Endothelial cell of umbilical vein (primary cell): ENCODE measurements around the gene LBHD2. TPM values are rescaled to one million over a fixed set of nuclear protein-coding genes. Genes with fewer than 3 reads are reported as not detected.

Experiments
- BruUV-seq: library from RNA; stranded (reverse); fragments of 400-500 nt; replicated peaks from 2 replicates; lab custom pipeline; 2021; lab: Mats Ljungman, UMichigan
- CTCF ChIA-PET: fragments of 300-600, 350-600 bp; sonication (Branson Sonifier 250); formaldehyde crosslinking; loops from one replicate; lab custom pipeline; 2021; ENCODE audit warnings: antibody characterized with exemption, inconsistent platforms; lab: Charles Lee
- POLR2A ChIA-PET: fragments of 300-600, 350-600 bp; sonication (Branson Sonifier 250); formaldehyde crosslinking; loops from one replicate; lab custom pipeline; 2021; ENCODE audit warnings: antibody characterized with exemption, inconsistent platforms; lab: Charles Lee
- DNase-seq: peaks from one replicate; pipeline ENCODE4 v3.0.0-alpha.2; 2011; ENCODE audit warnings: low read depth, low spot score
- FAIRE-seq: peaks from 2 replicates; lab custom pipeline; 2011; peaks lifted over from hg19 to GRCh38; lab: Jason Lieb, UNC
- H2AFZ ChIP-seq: 2 replicates; pipeline ENCODE4 v1.6.0; 2012; ENCODE audit warnings: low read depth, low read length, control low read depth, inconsistent platforms
- H3K27ac ChIP-seq: 2 replicates; pipeline ENCODE4 v1.5.1; 2011; ENCODE audit warnings: low read depth, mild to moderate bottlenecking, control low read depth, low read length, moderate library complexity; ENCODE audit not compliant: insufficient read depth
- H3K27me3 ChIP-seq, 2 experiments: 2 replicates each; pipeline versions ENCODE4 v1.6.0 to v1.6.1; 2011; ENCODE audit warnings: low read length in 2 of 2, mixed read lengths in 1 of 2; ENCODE audit not compliant: control insufficient read depth in 2 of 2, insufficient read depth in 2 of 2
- H3K36me3 ChIP-seq, 2 experiments: 2 replicates in 1 of 2; 3 replicates in 1 of 2; pipeline ENCODE4 v1.5.1; 2011; ENCODE audit warnings: low read length in 2 of 2, mild to moderate bottlenecking in 1 of 2, moderate library complexity in 1 of 2; ENCODE audit not compliant: control insufficient read depth in 2 of 2, insufficient read depth in 2 of 2; ENCODE audit errors: extremely low read depth in 1 of 2
- H3K4me1 ChIP-seq: 3 replicates; pipeline ENCODE4 v1.5.1; 2011; ENCODE audit warnings: mild to moderate bottlenecking, low read length; ENCODE audit not compliant: control insufficient read depth, insufficient read depth; ENCODE audit errors: extremely low read depth
- H3K4me2 ChIP-seq: 2 replicates; pipeline ENCODE4 v1.6.1; 2011; ENCODE audit warnings: low read length, control low read depth, mixed read lengths; ENCODE audit not compliant: insufficient read depth
- H3K4me3 ChIP-seq, 3 experiments: fragments of 200-600 bp in 1 of 3; sonication (generic), shearing (Covaris generic) in 1 of 3; replicated peaks in 1 of 3; 2 replicates each; pipeline ENCODE4 v1.5.1; 2011 to 2016; ENCODE audit warnings: control low read depth in 3 of 3, low read length in 3 of 3, mild to moderate bottlenecking in 2 of 3, inconsistent platforms in 1 of 3, low read depth in 1 of 3, moderate library complexity in 1 of 3; ENCODE audit not compliant: insufficient read depth in 1 of 3
- H3K79me2 ChIP-seq: 2 replicates; pipeline ENCODE4 v1.6.0; 2012; ENCODE audit warnings: low read length, inconsistent platforms; ENCODE audit not compliant: control insufficient read depth, insufficient read depth
- H3K9ac ChIP-seq: replicated peaks from 2 replicates; pipeline ENCODE3; 2011; ENCODE audit warnings: low read length, control low read depth; ENCODE audit not compliant: insufficient read depth; ENCODE audit errors: extremely low read depth
- H3K9me1 ChIP-seq: replicated peaks from 3 replicates; pipeline ENCODE4 v1.6.0; 2011; ENCODE audit warnings: mild to moderate bottlenecking, low read length; ENCODE audit not compliant: control insufficient read depth, insufficient read depth; ENCODE audit errors: extremely low read depth
- H3K9me3 ChIP-seq: replicated peaks from 2 replicates; pipeline ENCODE4 v1.5.1; 2012; ENCODE audit warnings: low read length, inconsistent platforms; ENCODE audit not compliant: control insufficient read depth, insufficient read depth
- H4K20me1 ChIP-seq: replicated peaks from 2 replicates; pipeline ENCODE3; 2011; ENCODE audit warnings: mild to moderate bottlenecking, low read length; ENCODE audit not compliant: control insufficient read depth, insufficient read depth; ENCODE audit errors: extremely low read depth
- EZH2 ChIP-seq: IDR thresholded peaks from 2 replicates; pipeline ENCODE4 v1.6.1; 2012; ENCODE audit warnings: borderline replicate concordance, low read depth, mild to moderate bottlenecking, moderate library complexity, low read length, inconsistent platforms; ENCODE audit not compliant: severe bottlenecking
- FOS ChIP-seq: IDR thresholded peaks from 2 replicates; pipeline ENCODE4 v1.6.1; 2011; ENCODE audit warnings: mild to moderate bottlenecking, low read length, moderate library complexity, borderline replicate concordance; ENCODE audit not compliant: insufficient read depth
- GATA2 ChIP-seq: IDR thresholded peaks from 2 replicates; pipeline ENCODE4 v1.7.0; 2011; ENCODE audit warnings: low read depth, mild to moderate bottlenecking, moderate library complexity, mixed read lengths, low read length; ENCODE audit not compliant: insufficient read length, insufficient read depth
- JUN ChIP-seq: IDR thresholded peaks from 2 replicates; pipeline ENCODE4 v1.6.1; 2011; ENCODE audit warnings: borderline replicate concordance, low read depth; ENCODE audit not compliant: insufficient read length, insufficient read depth
- MYC ChIP-seq: IDR thresholded peaks from one replicate; pipeline ENCODE4 v1.6.1; 2011; ENCODE audit warnings: mild to moderate bottlenecking, low read depth, low read length
- POLR2A ChIP-seq: IDR thresholded peaks from 2 replicates; pipeline ENCODE4 v1.6.1; 2012; ENCODE audit warnings: low read depth, mild to moderate bottlenecking, control low read depth, low read length
- POLR2AphosphoS5 ChIP-seq: IDR thresholded peaks from 2 replicates; pipeline ENCODE4 v1.6.1; 2012; ENCODE audit warnings: low read depth, mild to moderate bottlenecking, control low read depth, low read length, moderate library complexity; ENCODE audit not compliant: insufficient read depth
- dilution Hi-C: fragments of 300-500 bp; cut with MboI; formaldehyde crosslinking; loops from one replicate; pipeline ENCODE4 v1.15.0; 2019; ENCODE audit warnings: low sequenced_read_pairs; ENCODE audit not compliant: extremely low pct_ligation_motif_present
- intact Hi-C: fragments of 100-400 bp; cut with micrococcal nuclease; formaldehyde crosslinking; loops from one replicate; pipeline ENCODE4 v1.10.0; 2022
- polyA plus RNA-seq, 4 experiments: library from polyadenylated mRNA; depleted of rRNA in 3 of 4; stranded (reverse) in 3 of 4; unstranded in 1 of 4; fragments of >200 nt; gene quantifications; 2 replicates each; pipeline versions ENCODE4 v1.2.1 to v1.2.3, GENCODE V29; 2011 to 2012; ENCODE audit warnings: missing spikeins in 1 of 4
- total RNA-seq: library from RNA; stranded (reverse); gene quantifications from 2 replicates; pipeline ENCODE4 v1.2.3, GENCODE V29; 2021
- TF ChIP-seq, protein P1 (sequence below), 2 donors: IDR thresholded peaks; 1 replicate in 1 of 2; 2 replicates in 1 of 2; pipeline ENCODE4 v1.5.1; 2011; ENCODE audit warnings: low read length in 2 of 2, mild to moderate bottlenecking in 2 of 2, moderate library complexity in 2 of 2, control low read depth in 1 of 2, inconsistent platforms in 1 of 2, low read depth in 1 of 2; ENCODE audit not compliant: insufficient read depth in 1 of 2; ENCODE audit errors: extremely low read depth in 1 of 2
- TF ChIP-seq, protein P2 (sequence below): IDR thresholded peaks from 2 replicates; pipeline ENCODE4 v1.6.1; 2011; ENCODE audit not compliant: insufficient read depth, insufficient read length

The LBHD2 gene
- total and polyA plus RNA-seq, 2 donors (not counting 3 experiments of a cell fraction or from before 2014, with no cell fraction given), result not detected

DNA sequence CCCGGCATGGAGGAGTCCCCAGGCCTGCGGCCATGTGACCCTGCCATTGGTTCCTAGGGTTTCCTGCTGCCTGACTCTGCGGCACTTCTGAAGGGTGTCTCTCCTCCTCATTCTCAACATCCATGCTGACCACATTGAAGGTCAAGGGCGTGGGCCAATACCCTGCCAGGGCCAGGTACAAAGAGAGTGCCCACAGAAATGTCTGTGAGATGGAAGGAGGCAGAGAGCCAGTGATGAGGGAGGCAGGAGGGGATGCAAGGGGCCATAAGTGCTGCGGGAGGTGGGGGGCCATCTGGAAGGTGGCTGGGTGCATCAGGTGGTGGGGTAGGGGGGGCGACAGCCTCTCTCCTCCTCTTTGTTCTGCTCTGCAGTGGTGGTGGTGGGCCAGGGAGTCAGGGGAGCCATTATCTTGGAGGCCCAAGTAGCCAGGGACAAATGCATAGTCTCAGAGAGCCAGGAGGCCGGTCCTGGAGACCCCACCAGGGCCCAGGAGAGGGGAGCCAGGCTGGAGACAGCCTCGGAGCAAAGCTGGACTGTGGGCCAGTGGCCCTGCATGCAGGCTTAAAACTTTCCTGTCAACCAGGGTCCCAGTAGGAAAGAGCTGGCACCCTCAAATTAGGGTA lies 13.6 kb upstream of the LBHD2 start:
- POLR2A ChIA-PET, result no interaction called here
- intact Hi-C loops, result no loop called here
- CTCF ChIA-PET, result no interaction called here

More for the DNA sequence above, 13.6 kb upstream of the LBHD2 start:
- dilution Hi-C loops, result no loop called here
- Histone ChIP-seq H3K9me1 (no peaks in the 10 kb centered on the region), H3K9ac (no peak overlapping the region), H2AFZ (no peak overlapping the region), H3K79me2 (no peaks in the 10 kb centered on the region), H4K20me1 (no peaks in the 10 kb centered on the region), H3K4me1 (peaks cover 30% of the 10 kb centered on the region), H3K27me3 (no peaks in the 10 kb centered on the region), H3K4me3 (no peak overlapping the region), H3K9me3 (no peaks in the 10 kb centered on the region), H3K36me3 (no peaks in the 10 kb centered on the region), H3K27ac (no peak overlapping the region), H3K4me2 (no peak overlapping the region)
- no TSS peak for BruUV-seq
- FAIRE-seq, result no peak
- no peak for DNase-seq
- no peak for TF ChIP-seq FOS
- no peak for TF ChIP-seq MYC
- no peak for TF ChIP-seq EZH2
- TF ChIP-seq, protein P1, sequence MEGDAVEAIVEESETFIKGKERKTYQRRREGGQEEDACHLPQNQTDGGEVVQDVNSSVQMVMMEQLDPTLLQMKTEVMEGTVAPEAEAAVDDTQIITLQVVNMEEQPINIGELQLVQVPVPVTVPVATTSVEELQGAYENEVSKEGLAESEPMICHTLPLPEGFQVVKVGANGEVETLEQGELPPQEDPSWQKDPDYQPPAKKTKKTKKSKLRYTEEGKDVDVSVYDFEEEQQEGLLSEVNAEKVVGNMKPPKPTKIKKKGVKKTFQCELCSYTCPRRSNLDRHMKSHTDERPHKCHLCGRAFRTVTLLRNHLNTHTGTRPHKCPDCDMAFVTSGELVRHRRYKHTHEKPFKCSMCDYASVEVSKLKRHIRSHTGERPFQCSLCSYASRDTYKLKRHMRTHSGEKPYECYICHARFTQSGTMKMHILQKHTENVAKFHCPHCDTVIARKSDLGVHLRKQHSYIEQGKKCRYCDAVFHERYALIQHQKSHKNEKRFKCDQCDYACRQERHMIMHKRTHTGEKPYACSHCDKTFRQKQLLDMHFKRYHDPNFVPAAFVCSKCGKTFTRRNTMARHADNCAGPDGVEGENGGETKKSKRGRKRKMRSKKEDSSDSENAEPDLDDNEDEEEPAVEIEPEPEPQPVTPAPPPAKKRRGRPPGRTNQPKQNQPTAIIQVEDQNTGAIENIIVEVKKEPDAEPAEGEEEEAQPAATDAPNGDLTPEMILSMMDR (IDR thresholded peaks at IDR 0.05; ENCODE audit: extremely low read depth in 1 of 2, insufficient read depth in 1 of 2, low read depth in 1 of 2, low read length in 2 of 2), result no peak
- TF ChIP-seq POLR2A, result no peak
- TF ChIP-seq GATA2, result no peak
- TF ChIP-seq JUN, result no peak
- no peak for TF ChIP-seq POLR2AphosphoS5
- TF ChIP-seq, protein P2, sequence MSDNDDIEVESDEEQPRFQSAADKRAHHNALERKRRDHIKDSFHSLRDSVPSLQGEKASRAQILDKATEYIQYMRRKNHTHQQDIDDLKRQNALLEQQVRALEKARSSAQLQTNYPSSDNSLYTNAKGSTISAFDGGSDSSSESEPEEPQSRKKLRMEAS, result no peak
